Activated CD4-positive, alpha-beta T cell treated with anti-CD3 and anti-CD28 coated beads, Interleukin-2, amount 50 U/mL, for 48 hours (primary cell): ENCODE data around the gene CFAP107.
"Not testable (repeated sequence)": the region's sequence is repeated elsewhere in the genome, so short reads cannot be mapped to it uniquely, and the experiment has no call there.

ENCODE experiments used
- DNase-seq, 2 experiments: peaks; one replicate each; pipeline ENCODE4 v3.0.0-alpha.2; 2020

The CFAP107 gene

GRCh38 chr1:12745992-12746323, at the start of gene CFAP107:
CFAP107 (plus strand) TSS chr1:12746200; CDS start chr1:12746431, 231 bp downstream.
- DNase-seq, result no peak

- no peak for DNase-seq
Measured at GRCh38 chr1:12696658-12697057, 49.3 kb upstream of the CFAP107 start.

GRCh38 chr1:12697397-12697796, 48.6 kb upstream of the CFAP107 start:
- DNase-seq, result no peak

- no peak for DNase-seq
Measured at GRCh38 chr1:12703821-12704451, 42.1 kb upstream of the CFAP107 start.

- DNase-seq, result no peak
Measured at GRCh38 chr1:12706061-12706460, 39.9 kb upstream of the CFAP107 start.

- DNase-seq, result no peak
Measured at GRCh38 chr1:12708396-12709090, 37.5 kb upstream of the CFAP107 start.

- no peak for DNase-seq
Measured at GRCh38 chr1:12709091-12709491, 36.9 kb upstream of the CFAP107 start.

GRCh38 chr1:12709696-12710095, 36.3 kb upstream of the CFAP107 start:
- no peak for DNase-seq

- no peak for DNase-seq
Measured at GRCh38 chr1:12711536-12711935, 34.5 kb upstream of the CFAP107 start.

- no peak for DNase-seq
Measured at GRCh38 chr1:12712076-12712475, 33.9 kb upstream of the CFAP107 start.

GRCh38 chr1:12712929-12713328, 33.1 kb upstream of the CFAP107 start:
- DNase-seq, result no peak

- DNase-seq, result not testable (repeated sequence)
Measured at GRCh38 chr1:12713651-12714050, 32.3 kb upstream of the CFAP107 start.

- no peak for DNase-seq
Measured at GRCh38 chr1:12714710-12715475, 31.1 kb upstream of the CFAP107 start.

GRCh38 chr1:12715896-12716437, 30.0 kb upstream of the CFAP107 start, which contains the start of gene AADACL3:
AADACL3 (plus strand) TSS chr1:12716110; CDS start chr1:12716177, 67 bp downstream.
- no peak for DNase-seq

GRCh38 chr1:12717301-12717838, 28.6 kb upstream of the CFAP107 start:
- no peak for DNase-seq

GRCh38 chr1:12722626-12723025, 23.4 kb upstream of the CFAP107 start:
- DNase-seq, result no peak

GRCh38 chr1:12728391-12728790, 17.6 kb upstream of the CFAP107 start:
- DNase-seq, result no peak

- DNase-seq, result no peak
Measured at GRCh38 chr1:12730156-12730555, 15.8 kb upstream of the CFAP107 start.

- not testable (repeated sequence) for DNase-seq
Measured at GRCh38 chr1:12731084-12731483, 14.9 kb upstream of the CFAP107 start.

- no peak for DNase-seq
Measured at GRCh38 chr1:12734651-12735050, 11.3 kb upstream of the CFAP107 start.

GRCh38 chr1:12738934-12739333, 7.1 kb upstream of the CFAP107 start:
- DNase-seq, result no peak

- DNase-seq, result no peak
Measured at GRCh38 chr1:12739613-12740012, 6.4 kb upstream of the CFAP107 start.

GRCh38 chr1:12741946-12742345, 4.1 kb upstream of the CFAP107 start:
- no peak for DNase-seq
